ENCODE results near the gene POM121L2.

The POM121L2 gene

GRCh38 chr6:27303613-27304272 lies 8.3 kb downstream of the POM121L2 start:
- TF ChIP-seq CTCF (conservative IDR thresholded peaks at IDR 0.05) = no peak
- H3K27ac ChIP-seq = no peak overlapping the region

- TF ChIP-seq CTCF (conservative IDR thresholded peaks at IDR 0.05) = no peak
- no peak overlapping the region for H3K27ac ChIP-seq
Observed at GRCh38 chr6:27297857-27298730, 14.0 kb downstream of the POM121L2 start.

- no peak overlapping the region for H3K27ac ChIP-seq
- no peak for TF ChIP-seq CTCF (conservative IDR thresholded peaks at IDR 0.05)
Observed at GRCh38 chr6:27297484-27297856, 14.6 kb downstream of the POM121L2 start.

- H3K27ac ChIP-seq = no peak overlapping the region
- no peak for TF ChIP-seq CTCF (conservative IDR thresholded peaks at IDR 0.05)
Observed at GRCh38 chr6:27296106-27296783, 15.8 kb downstream of the POM121L2 start.

GRCh38 chr6:27295301-27296079 lies 16.6 kb downstream of the POM121L2 start:
- no peak for TF ChIP-seq CTCF (conservative IDR thresholded peaks at IDR 0.05)
- no peak overlapping the region for H3K27ac ChIP-seq

- no peak overlapping the region for H3K27ac ChIP-seq
- TF ChIP-seq CTCF (conservative IDR thresholded peaks at IDR 0.05) = no peak
Observed at GRCh38 chr6:27294409-27294808, 17.7 kb downstream of the POM121L2 start.

Data from VCaP (cell line).